Activated CD8-positive, alpha-beta T cell treated with anti-CD3 and anti-CD28 coated beads for 36 hours (primary cell): ENCODE data around the gene HSD17B1. TPM values are rescaled to one million over a fixed set of nuclear protein-coding genes. Genes with fewer than 3 reads are reported as not detected.

ENCODE experiments used
- ATAC-seq: fragments of 200-7000 bp; cut with Tn5 transposase; one replicate; pipeline ENCODE4 v1.10.0; 2021; ENCODE audit warnings: mild to moderate bottlenecking, moderate library complexity
- CTCF ChIA-PET: fragments of 350-600 bp; sonication (Branson Sonifier 250); formaldehyde crosslinking; loops from one replicate; lab custom pipeline; 2021; ENCODE audit warnings: antibody characterized with exemption; lab: Charles Lee
- POLR2A ChIA-PET: fragments of 350-600 bp; sonication (Branson Sonifier 250); formaldehyde crosslinking; loops from one replicate; lab custom pipeline; 2021; ENCODE audit warnings: antibody characterized with exemption; lab: Charles Lee
- DNase-seq: peaks from one replicate; pipeline ENCODE4 v3.0.0-alpha.2; 2020
- H3K27ac Mint-ChIP-seq: one replicate; pipeline ENCODE4 v1.8.0; 2021; ENCODE audit warnings: mild to moderate bottlenecking, mixed read lengths
- H3K27me3 Mint-ChIP-seq: one replicate; pipeline ENCODE4 v1.8.0; 2021; ENCODE audit warnings: mixed read lengths
- H3K36me3 Mint-ChIP-seq: one replicate; pipeline ENCODE4 v1.8.0; 2021; ENCODE audit warnings: low read depth, mixed read lengths
- H3K4me1 Mint-ChIP-seq: one replicate; pipeline ENCODE4 v1.8.0; 2021; ENCODE audit warnings: low read depth, mixed read lengths
- H3K4me3 Mint-ChIP-seq: one replicate; pipeline ENCODE4 v1.8.0; 2021; ENCODE audit warnings: mild to moderate bottlenecking, moderate library complexity, mixed read lengths
- H3K9me3 Mint-ChIP-seq: one replicate; pipeline ENCODE4 v1.8.0; 2021; ENCODE audit warnings: mixed read lengths
- CTCF ChIP-seq: fragments of 200-600 bp; IDR thresholded peaks from one replicate; pipeline ENCODE4 v1.8.0; 2022; ENCODE audit warnings: antibody characterized with exemption, mild to moderate bottlenecking
- intact Hi-C: fragments of 100-400 bp; cut with micrococcal nuclease; formaldehyde crosslinking; loops from one replicate; pipeline ENCODE4 v1.10.0; 2022
- total RNA-seq, 2 experiments: library from RNA; stranded (reverse); gene quantifications; one replicate each; pipeline ENCODE4 v1.2.3, GENCODE V29; 2021

The HSD17B1 gene
- total RNA-seq, 2 experiments from 2014 or later: 0.43 to 0.49 TPM

- Mint-ChIP-seq H3K4me3 (peak overlapping the region; percentile 88), H3K27me3 (no peaks in the 10 kb centered on the region)
- CTCF ChIA-PET: interaction anchor here (1.0 to 7.5 kb wide), 2 partner anchors 14 to 45 kb away, joined by 3 to 70 read pairs; partner anchors contain the start of gene PSMC3IP
These were observed 9.8 kb downstream of the HSD17B1 start for GRCh38 chr17:42562388-42563142.

GRCh38 chr17:42563143-42563509 is 10.4 kb downstream of the HSD17B1 start:
- H3K4me1 Mint-ChIP-seq: peaks cover 39% of the 10 kb centered on the region
- DNase-seq: no peak
- no peaks in the 10 kb centered on the region for H3K27me3 Mint-ChIP-seq
- TF ChIP-seq CTCF: no peak
- ChIA-PET POLR2A (interaction anchor here (1.0 to 7.8 kb wide), 3 partner anchors 14 to 229 kb away, joined by 3 to 61 read pairs (median 3); partner anchors contain the start of gene PSMC3IP), CTCF (interaction anchor here (1.0 to 7.5 kb wide), 2 partner anchors 14 to 45 kb away, joined by 3 to 70 read pairs; partner anchors contain the start of gene PSMC3IP)
- H3K36me3 Mint-ChIP-seq: peaks cover 33% of the 10 kb centered on the region
- H3K9me3 Mint-ChIP-seq: no peaks in the 10 kb centered on the region
- H3K4me3 Mint-ChIP-seq: peak overlapping the region; percentile 88
- intact Hi-C loops: no loop called here
- no peak for ATAC-seq
- peak overlapping the region; percentile 90 for H3K27ac Mint-ChIP-seq

More at GRCh38 chr17:42562388-42563142, 9.8 kb downstream of the HSD17B1 start:
- TF ChIP-seq CTCF: no peak
- intact Hi-C loops: no loop called here
- ATAC-seq (peak; percentile 18), DNase-seq (peak; percentile 30)
- Mint-ChIP-seq H3K36me3 (peaks cover 30% of the 10 kb centered on the region), H3K27ac (peak overlapping the region; percentile 90), H3K4me1 (peaks cover 35% of the 10 kb centered on the region), H3K9me3 (no peaks in the 10 kb centered on the region)
- POLR2A ChIA-PET: interaction anchor here (0.5 to 7.8 kb wide), 4 partner anchors 15 to 437 kb away, joined by 3 to 61 read pairs (median 3); partner anchors contain the start of gene PSMC3IP

- Mint-ChIP-seq H3K27ac (peak overlapping the region; percentile 90), H3K4me1 (peaks cover 42% of the 10 kb centered on the region)
- ATAC-seq: no peak
These were observed 10.8 kb downstream of the HSD17B1 start for GRCh38 chr17:42563543-42563942.

GRCh38 chr17:42563950-42564349 is 11.2 kb downstream of the HSD17B1 start:
- DNase-seq (no peak), ATAC-seq (no peak)
- Mint-ChIP-seq H3K4me1 (peaks cover 46% of the 10 kb centered on the region), H3K27ac (peak overlapping the region; percentile 90), H3K4me3 (peak overlapping the region; percentile 88), H3K27me3 (no peaks in the 10 kb centered on the region), H3K9me3 (no peaks in the 10 kb centered on the region), H3K36me3 (peaks cover 38% of the 10 kb centered on the region)
- CTCF ChIA-PET: interaction anchor here (1.0 to 7.5 kb wide), 2 partner anchors 9 to 13 kb away, joined by 3 to 70 read pairs; partner anchors contain the start of gene PSMC3IP
- intact Hi-C loops: no loop called here
- POLR2A ChIA-PET: interaction anchor here (1.0 to 7.8 kb wide), 2 partner anchors 13 to 228 kb away, joined by 3 to 61 read pairs; partner anchors contain the start of gene PSMC3IP
- no peak for TF ChIP-seq CTCF

More at GRCh38 chr17:42563543-42563942, 10.8 kb downstream of the HSD17B1 start:
- TF ChIP-seq CTCF: no peak
- Mint-ChIP-seq H3K9me3 (no peaks in the 10 kb centered on the region), H3K36me3 (peaks cover 34% of the 10 kb centered on the region), H3K27me3 (no peaks in the 10 kb centered on the region), H3K4me3 (peak overlapping the region; percentile 88)
- DNase-seq: no peak
- CTCF ChIA-PET: interaction anchor here (1.0 to 7.5 kb wide), 2 partner anchors 13 to 46 kb away, joined by 3 to 70 read pairs; partner anchors contain the start of gene PSMC3IP
- intact Hi-C loops: no loop called here
- POLR2A ChIA-PET: interaction anchor here (1.0 to 7.8 kb wide), 3 partner anchors 14 to 228 kb away, joined by 3 to 61 read pairs (median 3); partner anchors contain the start of gene PSMC3IP
